Measurements from ENCODE around the gene SH3TC1. TPM values are rescaled to one million over a fixed set of nuclear protein-coding genes. Genes with fewer than 3 reads are reported as not detected.

SH3TC1 gene
- total and polyA plus RNA-seq, 10 donors = 23.3 to 157 (median 62.0) TPM

DNA sequence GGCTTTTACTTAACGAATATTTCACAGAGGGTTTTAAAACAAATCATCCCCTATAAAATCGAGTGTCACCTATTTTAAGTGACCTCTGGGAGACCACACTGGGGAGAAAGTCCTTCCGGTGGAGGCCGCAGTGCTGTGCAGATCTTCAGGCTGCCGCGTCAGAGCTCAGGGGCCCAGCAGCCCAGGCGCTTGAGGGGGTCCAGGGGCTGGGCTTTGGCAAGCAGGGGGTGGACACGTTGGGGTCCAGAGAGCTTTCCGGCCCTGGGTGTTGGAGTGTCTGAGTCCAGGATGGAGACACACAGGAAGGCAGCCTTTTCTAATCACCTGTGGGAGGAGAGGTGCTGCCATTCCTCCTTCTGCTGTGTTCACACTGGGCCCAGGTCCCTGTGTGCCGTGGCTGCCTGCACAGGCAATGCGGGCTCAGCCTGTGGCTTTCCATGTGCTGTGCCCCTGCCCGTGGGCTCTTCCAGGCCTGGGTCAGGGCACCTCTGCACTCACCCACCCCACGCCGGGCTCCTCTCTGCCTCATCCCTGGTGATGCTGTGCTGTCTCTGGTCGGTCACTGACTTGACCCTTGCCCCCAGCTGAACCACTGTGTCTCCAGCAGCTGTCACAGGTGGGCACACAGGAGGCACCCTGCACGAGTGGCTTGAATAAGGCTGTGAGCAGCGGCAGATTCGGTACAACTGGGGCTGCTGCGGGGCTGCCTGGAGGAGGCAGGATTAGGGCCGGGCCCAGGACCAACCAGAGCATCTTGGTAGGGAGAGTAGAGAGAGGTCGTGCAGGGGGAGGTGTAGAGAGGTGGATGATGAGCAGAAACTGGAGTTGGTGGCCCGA, 80.4 kb downstream of the SH3TC1 start:
- intact Hi-C loops (cut with DNase I; ENCODE audit: low total_unique reads) = no loop called here
- TF ChIP-seq POLR2A (IDR thresholded peaks at IDR 0.05) = no peak
- TF ChIP-seq POLR2AphosphoS5 (IDR thresholded peaks at IDR 0.05) = no peak
- Histone ChIP-seq H3K27ac (no peak overlapping the region), H3K27me3 (replicated peaks in 1 of 7) (peaks cover 0 to 46% (median 0%) of the 10 kb centered on the region in 7 donors), H3K36me3 (no peaks in the 10 kb centered on the region), H3K4me3 (no peak overlapping the region), H3K9me3 (no peaks in the 10 kb centered on the region), H3K4me1 (peaks cover 0 to 36% (median 7%) of the 10 kb centered on the region in 6 donors)
- 69 to 81% (median 73%) methylated on average over 16 to 22 of the region's 22 CpGs for WGBS, 5 donors
- DNase-seq = peak; percentile 54

DNA sequence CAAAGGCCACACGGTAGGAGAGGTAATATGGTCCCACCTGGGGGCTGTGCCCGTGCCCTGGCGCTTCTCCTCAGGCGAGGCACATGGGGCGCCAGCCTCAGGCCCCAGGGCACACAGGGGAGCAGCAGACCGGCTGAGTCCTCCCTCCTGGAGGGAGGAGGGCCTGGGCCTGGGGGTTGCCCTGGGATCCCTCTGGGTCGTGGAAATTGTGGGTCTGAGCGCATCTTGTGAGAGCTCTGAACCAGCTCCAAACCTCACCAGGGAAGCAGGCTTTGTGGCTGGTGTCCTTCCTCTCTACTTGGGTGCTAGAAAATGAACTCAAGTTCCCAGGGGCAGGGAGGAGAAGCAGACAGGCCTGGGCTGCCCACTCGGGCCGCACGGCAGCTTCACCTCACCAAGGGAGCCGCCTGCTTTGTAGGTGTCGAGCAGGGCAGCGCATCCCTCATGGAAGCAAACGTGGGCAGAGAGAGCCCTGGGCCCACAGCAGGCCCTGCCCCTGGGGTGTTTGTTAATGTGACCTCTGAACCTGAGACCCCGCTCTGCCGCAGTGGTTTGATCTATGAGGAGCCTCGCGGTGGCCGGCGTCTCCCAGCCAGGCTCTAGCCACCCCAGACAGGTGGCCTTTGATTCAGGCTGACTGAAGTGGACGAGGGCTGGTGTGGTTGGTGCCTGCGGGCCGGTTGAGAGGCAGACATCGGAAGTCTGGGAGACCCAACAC, 81.2 kb downstream of the SH3TC1 start:
- TF ChIP-seq POLR2AphosphoS5 (IDR thresholded peaks at IDR 0.05) = no peak
- TF ChIP-seq POLR2A (IDR thresholded peaks at IDR 0.05) = no peak
- peak; percentile 59 for DNase-seq

DNA sequence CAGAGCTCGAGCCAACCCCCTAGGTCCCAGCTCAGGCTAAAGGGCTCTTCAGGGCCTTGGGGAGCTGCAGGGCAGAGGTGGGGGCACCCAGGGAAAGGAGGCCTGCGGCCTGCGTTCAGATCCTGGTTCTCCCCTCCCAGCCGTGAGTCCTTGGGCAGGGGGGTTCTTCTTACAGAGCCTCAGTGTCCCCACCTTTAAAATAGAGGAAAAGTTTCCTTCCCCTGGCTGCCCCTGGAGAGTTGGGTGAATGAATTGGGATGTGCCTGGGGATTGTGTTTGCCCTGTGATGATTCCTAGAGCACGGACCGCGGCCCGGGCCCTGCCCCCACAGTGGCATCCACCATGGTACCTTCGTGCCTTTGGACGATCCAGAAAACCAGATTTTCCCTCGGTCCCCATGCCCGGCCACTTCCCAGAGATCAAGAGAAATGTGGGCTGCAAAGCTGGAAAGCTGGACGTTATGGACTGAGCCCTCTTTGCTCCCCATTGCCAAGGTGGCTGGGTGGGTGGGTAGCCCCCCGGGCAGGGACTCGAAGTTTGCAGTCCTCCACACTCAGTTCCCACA, 81.9 kb downstream of the SH3TC1 start:
- Histone ChIP-seq H3K4me3 (no peak overlapping the region), H3K4me1 (peaks cover 0 to 30% (median 3%) of the 10 kb centered on the region in 6 donors), H3K36me3 (no peaks in the 10 kb centered on the region), H3K9me3 (no peaks in the 10 kb centered on the region), H3K27ac (no peak overlapping the region), H3K27me3 (replicated peaks in 1 of 7) (peaks cover 0 to 37% (median 0%) of the 10 kb centered on the region in 7 donors)
- 90 to 98% (median 94%) methylated on average over 12 to 15 of the region's 15 CpGs for WGBS, 5 donors
- intact Hi-C loops (cut with DNase I; ENCODE audit: low total_unique reads) = no loop called here
- DNase-seq = peak; percentile 34
- TF ChIP-seq POLR2A (IDR thresholded peaks at IDR 0.05) (no peak), POLR2AphosphoS5 (IDR thresholded peaks at IDR 0.05) (no peak)
- TF ChIP-seq, protein P1, sequence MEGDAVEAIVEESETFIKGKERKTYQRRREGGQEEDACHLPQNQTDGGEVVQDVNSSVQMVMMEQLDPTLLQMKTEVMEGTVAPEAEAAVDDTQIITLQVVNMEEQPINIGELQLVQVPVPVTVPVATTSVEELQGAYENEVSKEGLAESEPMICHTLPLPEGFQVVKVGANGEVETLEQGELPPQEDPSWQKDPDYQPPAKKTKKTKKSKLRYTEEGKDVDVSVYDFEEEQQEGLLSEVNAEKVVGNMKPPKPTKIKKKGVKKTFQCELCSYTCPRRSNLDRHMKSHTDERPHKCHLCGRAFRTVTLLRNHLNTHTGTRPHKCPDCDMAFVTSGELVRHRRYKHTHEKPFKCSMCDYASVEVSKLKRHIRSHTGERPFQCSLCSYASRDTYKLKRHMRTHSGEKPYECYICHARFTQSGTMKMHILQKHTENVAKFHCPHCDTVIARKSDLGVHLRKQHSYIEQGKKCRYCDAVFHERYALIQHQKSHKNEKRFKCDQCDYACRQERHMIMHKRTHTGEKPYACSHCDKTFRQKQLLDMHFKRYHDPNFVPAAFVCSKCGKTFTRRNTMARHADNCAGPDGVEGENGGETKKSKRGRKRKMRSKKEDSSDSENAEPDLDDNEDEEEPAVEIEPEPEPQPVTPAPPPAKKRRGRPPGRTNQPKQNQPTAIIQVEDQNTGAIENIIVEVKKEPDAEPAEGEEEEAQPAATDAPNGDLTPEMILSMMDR (IDR thresholded peaks at IDR 0.05 in 8 of 11, conservative IDR thresholded peaks at IDR 0.05 in 3 of 11) = no peak

More for the DNA sequence above, 81.2 kb downstream of the SH3TC1 start:
- Histone ChIP-seq H3K9me3 (no peaks in the 10 kb centered on the region), H3K27ac (no peak overlapping the region), H3K27me3 (replicated peaks in 1 of 7) (peaks cover 0 to 42% (median 0%) of the 10 kb centered on the region in 7 donors), H3K36me3 (no peaks in the 10 kb centered on the region), H3K4me1 (peaks cover 0 to 30% (median 4%) of the 10 kb centered on the region in 6 donors), H3K4me3 (no peak overlapping the region)
- intact Hi-C loops (cut with DNase I; ENCODE audit: low total_unique reads) = no loop called here
- 87 to 92% (median 87%) methylated on average over 18 to 25 of the region's 25 CpGs for WGBS, 5 donors

DNA sequence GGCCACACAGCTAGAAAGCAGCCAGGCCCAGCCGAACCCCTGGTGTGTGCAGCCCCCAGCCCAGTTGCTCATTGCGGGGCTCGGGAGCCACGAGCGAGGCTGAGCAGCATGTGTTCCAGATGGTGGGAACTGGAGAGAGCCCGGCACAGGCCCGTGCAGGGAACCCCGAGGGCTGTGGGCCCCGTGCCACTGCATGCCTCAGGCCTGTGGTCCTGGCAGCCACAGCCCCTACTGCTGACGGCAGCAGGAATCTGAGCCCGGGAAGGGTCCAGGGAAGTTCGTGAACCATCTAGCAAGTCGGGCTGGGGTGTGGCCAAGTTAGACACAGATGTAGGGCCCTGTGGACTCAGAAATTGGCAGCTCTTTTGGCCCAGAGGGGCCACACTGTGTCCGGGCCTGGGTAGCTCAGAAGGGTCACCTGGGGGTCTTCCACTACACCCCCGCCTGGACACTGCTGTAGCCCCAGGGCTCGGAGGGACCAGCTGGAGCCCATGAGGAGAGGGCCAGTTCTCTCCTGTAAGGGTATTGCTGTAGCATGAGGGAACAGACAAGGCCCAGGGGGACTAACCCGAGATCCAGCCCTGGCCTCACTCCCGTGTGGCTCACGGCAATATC, 82.5 kb downstream of the SH3TC1 start:
- Histone ChIP-seq H3K36me3 (no peaks in the 10 kb centered on the region), H3K4me1 (peaks cover 0 to 26% (median under 1%) of the 10 kb centered on the region in 6 donors), H3K9me3 (no peaks in the 10 kb centered on the region), H3K27ac (no peak overlapping the region), H3K4me3 (no peak overlapping the region), H3K27me3 (replicated peaks in 1 of 7) (peaks cover 0 to 37% (median 0%) of the 10 kb centered on the region in 7 donors)
- peak; percentile 61 for DNase-seq
- WGBS, 5 donors = 77 to 92% (median 84%) methylated on average over 3 to 19 of the region's 19 CpGs
- intact Hi-C loops (cut with DNase I; ENCODE audit: low total_unique reads) = no loop called here
- TF ChIP-seq, protein P1 (IDR thresholded peaks at IDR 0.05 in 8 of 11, conservative IDR thresholded peaks at IDR 0.05 in 3 of 11) = no peak
- no peak for TF ChIP-seq POLR2A (IDR thresholded peaks at IDR 0.05)
